Measurements from ENCODE around the gene AP1S1.
"Not testable (repeated sequence)": the region's sequence is repeated elsewhere in the genome, so short reads cannot be mapped to it uniquely, and the experiment has no call there.

Gene AP1S1

GRCh38 chr7:101129603-101130117 is 24.6 kb upstream of the AP1S1 start:
- no peak for TF ChIP-seq CTCF (IDR thresholded peaks at IDR 0.05; ENCODE audit: control insufficient read depth, insufficient read depth, low read depth, low read length, missing control alignments)
- H3K4me3 ChIP-seq (ENCODE audit: control insufficient read depth, low read depth, low read length), result no peak overlapping the region; the same call in 1 of the 2 replicates
- no peak for DNase-seq (ENCODE audit: low read depth)

- not testable (repeated sequence) for DNase-seq (ENCODE audit: low read depth); H3K4me3 ChIP-seq (ENCODE audit: control insufficient read depth, low read depth, low read length)
Measured at GRCh38 chr7:101132626-101133600, 21.4 kb upstream of the AP1S1 start.

- peak overlapping the region; percentile 4; the same call in 1 of the 2 replicates for H3K4me3 ChIP-seq (ENCODE audit: control insufficient read depth, low read depth, low read length)
- TF ChIP-seq CTCF (IDR thresholded peaks at IDR 0.05; ENCODE audit: control insufficient read depth, insufficient read depth, low read depth, low read length, missing control alignments), result no peak
- DNase-seq (ENCODE audit: low read depth), result no peak
Measured at GRCh38 chr7:101133621-101134398, 20.5 kb upstream of the AP1S1 start.

- no peak for DNase-seq (ENCODE audit: low read depth)
- TF ChIP-seq CTCF (IDR thresholded peaks at IDR 0.05; ENCODE audit: control insufficient read depth, insufficient read depth, low read depth, low read length, missing control alignments), result no peak
- H3K4me3 ChIP-seq (ENCODE audit: control insufficient read depth, low read depth, low read length), result no peak overlapping the region
Measured at GRCh38 chr7:101134399-101134980, 19.8 kb upstream of the AP1S1 start.

GRCh38 chr7:101137651-101138212 is 16.5 kb upstream of the AP1S1 start:
- TF ChIP-seq CTCF (IDR thresholded peaks at IDR 0.05; ENCODE audit: control insufficient read depth, insufficient read depth, low read depth, low read length, missing control alignments), result no peak
- H3K4me3 ChIP-seq (ENCODE audit: control insufficient read depth, low read depth, low read length), result no peak overlapping the region
- DNase-seq (ENCODE audit: low read depth), result no peak

- no peak overlapping the region for H3K4me3 ChIP-seq (ENCODE audit: control insufficient read depth, low read depth, low read length)
- TF ChIP-seq CTCF (IDR thresholded peaks at IDR 0.05; ENCODE audit: control insufficient read depth, insufficient read depth, low read depth, low read length, missing control alignments), result peak; percentile 68
- DNase-seq (ENCODE audit: low read depth), result peak; percentile 90
Measured at GRCh38 chr7:101138213-101138870, 15.9 kb upstream of the AP1S1 start.
